ENCODE measurements around the gene NFATC3.
"Not testable (repeated sequence)": the region's sequence is repeated elsewhere in the genome, so short reads cannot be mapped to it uniquely, and the experiment has no call there.

Gene NFATC3

DNA sequence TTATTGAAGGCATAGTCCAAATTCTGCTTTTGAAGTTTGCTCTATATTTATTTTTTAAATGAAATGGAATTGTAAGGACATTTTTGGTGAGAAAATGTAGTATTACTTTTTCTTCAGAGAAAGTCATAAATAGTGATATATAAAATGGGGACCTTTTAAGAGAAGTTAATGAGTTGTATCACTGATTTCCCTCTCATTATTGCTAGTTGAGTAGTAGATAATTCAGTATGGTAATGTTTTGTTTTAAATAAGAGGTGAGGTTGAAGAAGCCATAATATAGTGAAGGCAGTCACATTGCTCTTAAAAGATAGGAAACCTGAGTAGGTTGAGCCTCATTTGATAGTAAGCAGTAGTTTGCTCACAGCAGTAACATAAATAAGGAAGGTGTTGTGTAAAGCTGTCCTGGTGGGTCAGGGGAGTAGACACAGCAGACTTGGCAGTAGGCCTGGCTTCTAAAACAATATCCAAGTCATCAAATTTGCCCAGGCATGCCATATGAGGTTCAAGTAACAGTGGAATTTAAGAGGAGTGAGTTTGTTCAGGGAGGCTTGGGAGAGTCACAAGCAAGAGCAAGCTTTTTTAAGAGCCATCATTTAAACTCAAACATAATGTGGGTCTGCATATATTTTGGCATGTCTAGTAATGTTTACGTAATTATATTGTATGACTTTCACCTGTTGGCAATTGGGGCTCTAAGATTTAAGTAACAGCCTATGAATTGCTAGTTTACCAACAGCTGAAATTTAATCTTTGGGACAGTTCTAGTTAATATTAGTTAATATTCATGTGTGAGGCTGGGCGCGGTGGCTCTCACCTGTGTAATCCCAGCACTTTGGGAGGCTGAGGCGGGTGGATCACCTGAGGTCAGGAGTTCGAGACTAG is 6.5 kb downstream of the NFATC3 start:
- H3K27ac ChIP-seq = no peak overlapping the region
- TF ChIP-seq, protein P1, sequence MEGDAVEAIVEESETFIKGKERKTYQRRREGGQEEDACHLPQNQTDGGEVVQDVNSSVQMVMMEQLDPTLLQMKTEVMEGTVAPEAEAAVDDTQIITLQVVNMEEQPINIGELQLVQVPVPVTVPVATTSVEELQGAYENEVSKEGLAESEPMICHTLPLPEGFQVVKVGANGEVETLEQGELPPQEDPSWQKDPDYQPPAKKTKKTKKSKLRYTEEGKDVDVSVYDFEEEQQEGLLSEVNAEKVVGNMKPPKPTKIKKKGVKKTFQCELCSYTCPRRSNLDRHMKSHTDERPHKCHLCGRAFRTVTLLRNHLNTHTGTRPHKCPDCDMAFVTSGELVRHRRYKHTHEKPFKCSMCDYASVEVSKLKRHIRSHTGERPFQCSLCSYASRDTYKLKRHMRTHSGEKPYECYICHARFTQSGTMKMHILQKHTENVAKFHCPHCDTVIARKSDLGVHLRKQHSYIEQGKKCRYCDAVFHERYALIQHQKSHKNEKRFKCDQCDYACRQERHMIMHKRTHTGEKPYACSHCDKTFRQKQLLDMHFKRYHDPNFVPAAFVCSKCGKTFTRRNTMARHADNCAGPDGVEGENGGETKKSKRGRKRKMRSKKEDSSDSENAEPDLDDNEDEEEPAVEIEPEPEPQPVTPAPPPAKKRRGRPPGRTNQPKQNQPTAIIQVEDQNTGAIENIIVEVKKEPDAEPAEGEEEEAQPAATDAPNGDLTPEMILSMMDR (conservative IDR thresholded peaks at IDR 0.05) = no peak

DNA sequence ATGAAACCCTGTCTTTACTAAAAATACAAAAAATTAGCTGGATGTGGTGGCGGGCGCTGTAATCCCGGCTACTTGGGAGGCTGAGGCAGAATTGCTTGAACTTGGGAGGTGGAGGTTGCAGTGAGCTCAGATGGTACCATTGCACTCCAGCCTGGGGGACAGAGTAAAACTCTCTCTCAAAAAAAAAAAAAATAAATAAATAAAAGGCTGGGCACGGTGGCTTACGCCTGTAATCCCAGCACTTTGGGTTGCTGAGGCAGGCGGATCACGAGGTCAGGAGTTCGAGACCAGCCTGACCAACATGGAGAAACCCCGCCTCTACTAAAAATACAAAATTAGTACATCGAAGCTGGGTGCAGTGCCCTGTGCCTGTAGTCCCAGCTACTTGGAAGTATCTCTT is 7.1 kb downstream of the NFATC3 start:
- H3K27ac ChIP-seq = not testable (repeated sequence)

DNA sequence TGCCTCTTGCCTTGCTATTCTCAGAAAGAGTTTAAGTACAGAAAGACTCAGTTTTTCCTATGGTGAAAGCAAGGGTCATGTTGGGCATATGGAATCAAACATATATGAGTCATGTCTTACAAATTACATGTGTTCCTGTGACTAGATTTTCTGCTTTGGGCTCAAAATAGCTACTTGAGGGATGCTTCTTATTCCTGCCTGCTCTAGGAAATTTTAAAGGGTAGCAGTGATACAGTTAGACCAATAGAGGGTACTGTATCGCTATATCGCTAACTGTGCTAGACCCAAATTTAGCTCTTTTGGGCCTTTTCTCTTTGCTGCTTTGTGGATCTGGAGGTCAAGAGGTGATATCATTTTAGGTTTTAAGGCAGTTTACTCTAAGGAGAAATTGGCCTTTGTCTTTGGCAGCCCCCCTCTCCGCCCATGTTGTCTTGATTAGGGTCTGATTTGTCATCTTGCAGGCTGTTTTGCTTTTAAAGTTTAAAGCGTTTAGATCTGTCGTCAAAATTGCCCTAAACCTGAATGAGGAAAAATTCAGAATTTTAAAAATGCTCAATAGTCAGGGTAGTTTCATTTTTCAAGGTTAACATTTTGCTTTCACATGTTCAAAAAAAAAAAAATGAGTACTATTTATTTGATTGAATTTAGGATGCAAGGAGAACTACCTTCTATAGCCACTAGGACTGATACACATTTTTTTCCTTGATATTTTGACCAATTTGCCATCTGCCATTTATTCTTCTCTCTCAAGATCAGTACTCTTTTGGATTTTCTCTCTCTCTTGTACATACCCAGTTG is 8.8 kb downstream of the NFATC3 start:
- TF ChIP-seq, protein P1 (conservative IDR thresholded peaks at IDR 0.05) = peak; percentile 20; the same call in 1 of the 2 replicates
- no peak overlapping the region for H3K27ac ChIP-seq

DNA sequence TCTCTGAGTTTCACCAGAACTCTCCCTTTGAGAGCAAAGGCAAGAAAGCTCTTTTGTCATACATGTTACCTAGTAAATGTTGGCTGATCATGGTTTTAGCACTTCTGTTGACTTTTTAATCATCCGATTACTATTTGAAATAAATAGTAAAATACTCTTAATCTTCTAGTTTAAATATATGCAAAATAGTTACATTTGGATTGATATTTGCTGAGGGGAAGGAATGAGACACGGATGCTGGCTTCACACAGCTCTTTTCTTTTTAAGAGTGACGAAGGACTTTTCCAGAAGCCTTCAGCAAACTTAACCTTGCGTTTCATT is 9.4 kb downstream of the NFATC3 start:
- TF ChIP-seq, protein P1 (conservative IDR thresholded peaks at IDR 0.05) = no peak
- H3K27ac ChIP-seq = no peak overlapping the region

DNA sequence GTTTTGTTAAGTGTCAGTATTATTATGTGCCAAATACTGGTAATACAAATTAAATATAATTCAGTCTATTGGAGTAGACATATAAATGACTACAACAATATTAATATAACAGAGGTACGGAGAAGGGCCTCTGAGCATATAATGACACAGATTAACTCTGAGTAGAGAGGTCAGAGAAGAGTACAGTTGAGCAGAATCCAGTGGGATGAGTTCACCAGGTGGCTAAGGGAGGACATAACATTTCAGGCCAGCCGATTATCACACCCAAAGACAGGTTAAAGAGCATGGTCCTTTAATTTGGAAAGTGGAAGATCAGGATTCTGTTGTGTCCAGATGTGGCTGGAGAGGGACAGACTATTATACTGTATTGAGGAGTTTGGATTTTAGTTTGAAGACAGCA is 11.3 kb downstream of the NFATC3 start:
- TF ChIP-seq, protein P1 (conservative IDR thresholded peaks at IDR 0.05) = no peak

DNA sequence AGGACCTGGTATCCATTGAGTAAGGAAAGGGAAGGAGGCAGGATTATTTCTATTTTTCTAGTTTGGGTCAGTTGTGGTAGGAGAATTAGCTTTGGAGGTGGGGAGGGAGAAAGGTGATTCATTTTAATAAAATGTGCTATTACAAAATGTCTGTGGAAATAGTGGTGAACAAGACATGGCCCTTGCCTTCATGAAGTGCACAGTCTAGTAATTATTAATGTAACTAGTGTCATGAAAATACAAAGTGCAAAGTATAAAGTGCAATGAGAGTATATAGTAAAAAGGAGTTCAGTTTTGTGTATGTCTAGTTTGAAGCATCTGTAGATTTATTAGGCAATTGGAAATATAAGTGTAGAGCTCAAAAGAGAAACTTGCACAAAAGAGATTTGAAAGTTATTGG is 11.9 kb downstream of the NFATC3 start:
- H3K27ac ChIP-seq = no peak overlapping the region
- TF ChIP-seq, protein P1 (conservative IDR thresholded peaks at IDR 0.05) = no peak

More for the DNA sequence above, 11.3 kb downstream of the NFATC3 start:
- H3K27ac ChIP-seq = no peak overlapping the region

DNA sequence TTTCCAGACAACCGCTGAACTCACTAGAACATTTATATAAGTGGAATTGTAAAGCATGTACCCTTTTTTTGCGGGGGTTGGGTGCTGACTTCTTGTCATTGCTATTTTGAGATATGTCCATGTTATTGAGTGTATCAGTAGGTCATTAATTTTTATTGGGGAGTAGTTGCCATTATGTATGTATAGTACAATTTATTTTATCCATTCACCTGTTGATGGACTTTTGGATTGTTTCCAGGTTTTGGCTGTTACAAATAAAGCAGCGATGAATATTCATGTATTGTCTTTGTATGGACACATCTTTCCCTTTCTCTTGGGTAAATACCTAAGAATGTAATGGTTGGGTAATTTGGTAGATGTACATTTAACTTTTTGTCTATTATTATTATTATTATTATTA is 12.7 kb downstream of the NFATC3 start:
- H3K27ac ChIP-seq = no peak overlapping the region
- TF ChIP-seq, protein P1 (conservative IDR thresholded peaks at IDR 0.05) = no peak
